Activated B cell treated with CpG ODN at 0.5 μM for 24 hours (primary cell): ENCODE data around the gene IDH3A. TPM values are rescaled to one million over a fixed set of nuclear protein-coding genes. Genes with fewer than 3 reads are reported as not detected.

Experiments used
- ATAC-seq: fragments of 200-7000 bp; cut with Tn5 transposase; one replicate; pipeline ENCODE4 v1.10.0; 2021; ENCODE audit warnings: low read depth, mild to moderate bottlenecking, moderate library complexity
- CTCF ChIA-PET: fragments of 350-600 bp; sonication (Branson Sonifier 250); formaldehyde crosslinking; loops from one replicate; lab custom pipeline; 2021; ENCODE audit warnings: antibody characterized with exemption; lab: Charles Lee
- POLR2A ChIA-PET: fragments of 350-600 bp; sonication (Branson Sonifier 250); formaldehyde crosslinking; loops from one replicate; lab custom pipeline; 2021; ENCODE audit warnings: antibody characterized with exemption; lab: Charles Lee
- DNase-seq: peaks from one replicate; pipeline ENCODE4 v3.0.0; 2022
- H3K27ac Mint-ChIP-seq: one replicate; pipeline ENCODE4 v1.8.0; 2020; ENCODE audit warnings: mixed read lengths
- H3K27me3 Mint-ChIP-seq: one replicate; pipeline ENCODE4 v1.8.0; 2021; ENCODE audit warnings: mixed read lengths
- H3K36me3 Mint-ChIP-seq: one replicate; pipeline ENCODE4 v1.8.0; 2021; ENCODE audit warnings: low read depth, mixed read lengths
- H3K4me1 Mint-ChIP-seq: one replicate; pipeline ENCODE4 v1.8.0; 2021; ENCODE audit warnings: mixed read lengths
- H3K4me3 Mint-ChIP-seq: one replicate; pipeline ENCODE4 v1.8.0; 2020; ENCODE audit warnings: mild to moderate bottlenecking, mixed read lengths
- H3K9me3 Mint-ChIP-seq: one replicate; pipeline ENCODE4 v1.8.0; 2020; ENCODE audit warnings: mixed read lengths
- intact Hi-C: fragments of 100-400 bp; cut with micrococcal nuclease; formaldehyde crosslinking; loops from one replicate; pipeline ENCODE4 v1.15.1; 2024
- total RNA-seq: library from RNA; stranded (reverse); gene quantifications from 2 replicates; pipeline ENCODE4 v1.2.3, GENCODE V29; 2022
- TF ChIP-seq, protein P1 (sequence below): fragments of 200-600 bp; IDR thresholded peaks from one replicate; pipeline ENCODE4 v1.8.0; 2022; ENCODE audit warnings: antibody characterized with exemption, mild to moderate bottlenecking

IDH3A gene
- total RNA-seq, 1 donor from 2014 or later = 124 TPM

DNA sequence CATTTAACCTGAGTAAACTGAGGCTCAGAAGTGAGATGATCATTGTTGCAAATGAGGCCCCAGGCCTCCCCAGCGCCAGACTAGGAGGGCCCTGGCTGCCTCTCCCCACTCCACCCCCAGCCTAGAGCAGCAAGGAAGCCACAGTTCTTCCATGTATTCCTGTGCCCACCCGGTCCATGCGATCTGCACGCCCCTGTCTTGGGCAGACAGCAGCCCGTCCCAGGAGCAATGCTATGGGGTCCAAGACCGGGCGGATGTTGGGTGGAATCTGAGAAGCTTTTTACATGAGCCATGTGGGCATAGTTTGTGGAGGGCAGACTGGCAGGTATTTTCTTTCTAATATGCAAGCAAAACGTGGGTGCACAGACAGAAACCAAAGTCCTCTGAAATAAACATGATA is 41.7 kb upstream of the IDH3A start:
- no peaks in the 10 kb centered on the region for H3K9me3 Mint-ChIP-seq
- ATAC-seq = no peak
- no peaks in the 10 kb centered on the region for H3K4me1 Mint-ChIP-seq
- no peak for DNase-seq
- H3K4me3 Mint-ChIP-seq = no peak overlapping the region
- TF ChIP-seq, protein P1, sequence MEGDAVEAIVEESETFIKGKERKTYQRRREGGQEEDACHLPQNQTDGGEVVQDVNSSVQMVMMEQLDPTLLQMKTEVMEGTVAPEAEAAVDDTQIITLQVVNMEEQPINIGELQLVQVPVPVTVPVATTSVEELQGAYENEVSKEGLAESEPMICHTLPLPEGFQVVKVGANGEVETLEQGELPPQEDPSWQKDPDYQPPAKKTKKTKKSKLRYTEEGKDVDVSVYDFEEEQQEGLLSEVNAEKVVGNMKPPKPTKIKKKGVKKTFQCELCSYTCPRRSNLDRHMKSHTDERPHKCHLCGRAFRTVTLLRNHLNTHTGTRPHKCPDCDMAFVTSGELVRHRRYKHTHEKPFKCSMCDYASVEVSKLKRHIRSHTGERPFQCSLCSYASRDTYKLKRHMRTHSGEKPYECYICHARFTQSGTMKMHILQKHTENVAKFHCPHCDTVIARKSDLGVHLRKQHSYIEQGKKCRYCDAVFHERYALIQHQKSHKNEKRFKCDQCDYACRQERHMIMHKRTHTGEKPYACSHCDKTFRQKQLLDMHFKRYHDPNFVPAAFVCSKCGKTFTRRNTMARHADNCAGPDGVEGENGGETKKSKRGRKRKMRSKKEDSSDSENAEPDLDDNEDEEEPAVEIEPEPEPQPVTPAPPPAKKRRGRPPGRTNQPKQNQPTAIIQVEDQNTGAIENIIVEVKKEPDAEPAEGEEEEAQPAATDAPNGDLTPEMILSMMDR = no peak
- no peaks in the 10 kb centered on the region for H3K36me3 Mint-ChIP-seq
- H3K27me3 Mint-ChIP-seq = no peaks in the 10 kb centered on the region
- POLR2A ChIA-PET = no interaction called here
- no peak overlapping the region for H3K27ac Mint-ChIP-seq
- intact Hi-C loops = no loop called here
- CTCF ChIA-PET = interaction anchor here (0.9 to 11.1 kb wide), 19 partner anchors 14 to 432 kb away, joined by 3 to 191 read pairs (median 7); partner anchors contain the start of genes CIB2 and PSMA4

DNA sequence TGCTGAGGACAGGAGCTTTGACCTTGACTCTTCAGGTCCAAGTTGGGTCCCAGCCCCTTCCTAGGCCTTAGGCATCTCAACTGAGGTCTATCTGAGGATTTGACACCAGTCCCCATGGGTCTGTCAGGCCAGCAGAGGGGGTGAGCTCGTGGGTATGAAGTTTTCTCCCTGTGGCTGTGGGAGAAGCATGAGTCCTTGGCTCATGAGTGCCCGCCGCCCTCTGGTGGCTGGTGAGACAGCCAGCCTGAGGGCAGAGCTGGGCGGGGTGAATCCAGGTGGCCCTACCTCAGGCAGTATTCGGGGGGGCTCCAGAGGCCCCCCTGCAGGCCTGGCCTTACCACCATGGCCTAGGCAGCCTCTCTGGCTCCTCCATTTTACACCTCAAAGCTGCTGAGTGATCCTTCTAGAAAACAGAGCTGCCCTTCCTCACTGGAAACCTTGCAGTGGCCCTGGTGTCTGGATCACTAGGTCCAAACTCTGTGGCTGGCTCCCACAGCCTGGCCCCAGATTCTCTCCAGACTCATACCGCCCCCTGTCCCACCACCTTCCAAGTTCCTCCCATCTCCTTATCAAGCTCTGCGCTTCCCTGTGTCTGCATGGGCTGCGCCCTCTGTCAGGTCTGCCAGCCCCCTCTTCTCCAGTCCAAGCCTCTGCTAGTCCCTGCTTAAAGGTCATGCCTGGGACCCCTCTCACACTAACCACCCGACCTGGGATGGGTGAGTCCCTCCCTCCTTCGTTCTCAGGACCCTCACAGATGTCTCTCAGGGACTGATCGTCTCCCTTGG is 40.7 kb upstream of the IDH3A start:
- ChIA-PET CTCF (interaction anchor here (0.5 to 11.1 kb wide), 51 partner anchors 9 to 891 kb away, joined by 3 to 191 read pairs (median 5); partner anchors contain the start of genes CIB2, PSMA4 and SKIC8), POLR2A (interaction anchor here (0.6 to 2.2 kb wide), 4 partner anchors 80 to 209 kb away, joined by 3 to 11 read pairs (median 4); no protein-coding TSS in a partner anchor)
- DNase-seq (peak; percentile 72), ATAC-seq (peak; percentile 95)
- Mint-ChIP-seq H3K36me3 (no peaks in the 10 kb centered on the region), H3K27ac (no peak overlapping the region), H3K4me1 (peaks cover 5% of the 10 kb centered on the region), H3K27me3 (no peaks in the 10 kb centered on the region), H3K9me3 (no peaks in the 10 kb centered on the region), H3K4me3 (no peak overlapping the region)
- TF ChIP-seq, protein P1 = no peak
- intact Hi-C loops = loop anchor here (1.0 kb wide), 4 partner anchors 108 to 149 kb away; no protein-coding TSS in a partner anchor

DNA sequence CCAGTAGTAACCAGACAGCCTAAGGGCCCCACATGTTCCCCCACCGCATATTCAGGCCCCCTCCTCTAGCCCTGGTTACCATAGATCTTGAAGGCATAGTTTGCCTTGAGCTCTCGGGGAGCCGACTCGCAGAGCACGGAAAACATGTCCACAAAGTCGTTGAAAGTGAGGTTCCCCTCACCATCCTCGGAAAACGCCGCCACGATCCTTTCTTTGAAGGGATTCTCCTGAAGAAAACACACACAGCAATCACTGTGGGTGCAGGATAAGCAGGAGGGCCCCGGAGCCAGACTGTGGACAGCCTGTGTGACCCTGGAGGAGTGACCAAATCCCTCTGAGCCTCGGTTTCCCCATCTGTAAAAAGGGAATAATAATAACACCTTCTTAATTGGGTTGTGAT is 40.0 kb upstream of the IDH3A start:
- DNase-seq = no peak
- Mint-ChIP-seq H3K9me3 (no peaks in the 10 kb centered on the region), H3K4me1 (peaks cover 5% of the 10 kb centered on the region), H3K27ac (no peak overlapping the region), H3K27me3 (no peaks in the 10 kb centered on the region), H3K4me3 (no peak overlapping the region), H3K36me3 (no peaks in the 10 kb centered on the region)
- no peak for ATAC-seq
- CTCF ChIA-PET = interaction anchor here (0.8 to 11.1 kb wide), 22 partner anchors 8 to 314 kb away, joined by 3 to 191 read pairs (median 8); partner anchors contain the start of gene CIB2
- TF ChIP-seq, protein P1 = no peak
- intact Hi-C loops = no loop called here
- POLR2A ChIA-PET = interaction anchor here (0.7 to 2.2 kb wide), 2 partner anchors 109 to 897 kb away, joined by 3 to 11 read pairs; no protein-coding TSS in a partner anchor

DNA sequence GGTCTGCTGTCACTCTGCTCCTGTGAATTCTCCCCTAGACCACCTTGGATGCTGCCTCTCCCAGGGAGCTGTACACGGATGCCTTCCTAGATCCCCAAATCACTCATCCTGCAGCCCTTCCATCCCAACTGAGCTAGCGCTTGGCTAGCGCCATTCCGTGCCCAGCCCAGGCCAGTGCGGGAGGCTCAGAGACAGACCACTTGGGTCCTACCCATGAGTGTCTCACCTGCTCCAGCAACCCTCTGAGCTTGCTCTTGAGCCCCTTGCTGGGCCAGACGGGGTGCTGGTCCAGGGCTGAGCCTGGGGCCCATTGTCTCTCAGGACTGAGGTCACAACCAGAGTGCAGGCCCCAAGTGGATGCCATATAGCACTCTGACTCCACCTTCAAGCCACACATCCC is 39.1 kb upstream of the IDH3A start:
- intact Hi-C loops = no loop called here
- H3K4me1 Mint-ChIP-seq = peaks cover 5% of the 10 kb centered on the region
- no peaks in the 10 kb centered on the region for H3K36me3 Mint-ChIP-seq
- H3K4me3 Mint-ChIP-seq = no peak overlapping the region
- ATAC-seq (no peak), DNase-seq (no peak)
- H3K27me3 Mint-ChIP-seq = no peaks in the 10 kb centered on the region
- CTCF ChIA-PET = interaction anchor here (0.7 to 11.1 kb wide), 8 partner anchors 21 to 200 kb away, joined by 3 to 191 read pairs (median 18); partner anchors contain the start of genes CIB2 and IDH3A
- TF ChIP-seq, protein P1 = no peak
- no peak overlapping the region for H3K27ac Mint-ChIP-seq
- no peaks in the 10 kb centered on the region for H3K9me3 Mint-ChIP-seq
- POLR2A ChIA-PET = interaction anchor here (2.2 kb wide), 1 partner anchor 110 kb away, joined by 11 read pairs; no protein-coding TSS in a partner anchor
